Measurements from ENCODE around the gene DIS3L2.
A peak's percentile ranks its signal among the peaks of the same experiment; 100 is the strongest.

Gene DIS3L2

GRCh38 chr2:232345251-232345650, 383.7 kb downstream of the DIS3L2 start:
- Histone ChIP-seq H3K27ac (ENCODE audit: low read depth, low read length) (no peak overlapping the region), H3K4me3 (ENCODE audit: low read depth, low read length) (no peak overlapping the region)

GRCh38 chr2:232347369-232347768, 385.9 kb downstream of the DIS3L2 start:
- Histone ChIP-seq H3K9ac (ENCODE audit: low read depth, low read length) (no peak overlapping the region), H3K27ac (ENCODE audit: low read depth, low read length) (no peak overlapping the region), H3K4me1 (ENCODE audit: control insufficient read depth, insufficient read depth, low read length) (no peaks in the 10 kb centered on the region), H3K36me3 (ENCODE audit: control insufficient read depth, insufficient read depth, low read length) (no peaks in the 10 kb centered on the region), H3K9me3 (ENCODE audit: control insufficient read depth, insufficient read depth, low read length) (no peaks in the 10 kb centered on the region), H3K4me3 (ENCODE audit: low read depth, low read length) (no peak overlapping the region), H3K27me3 (ENCODE audit: control insufficient read depth, insufficient read depth, low read length) (peaks cover 42% of the 10 kb centered on the region)

More at GRCh38 chr2:232345251-232345650, 383.7 kb downstream of the DIS3L2 start:
- Histone ChIP-seq H3K4me1 (ENCODE audit: control insufficient read depth, insufficient read depth, low read length) (no peaks in the 10 kb centered on the region), H3K9ac (ENCODE audit: low read depth, low read length) (no peak overlapping the region), H3K9me3 (ENCODE audit: control insufficient read depth, insufficient read depth, low read length) (no peaks in the 10 kb centered on the region), H3K36me3 (ENCODE audit: control insufficient read depth, insufficient read depth, low read length) (no peaks in the 10 kb centered on the region), H3K27me3 (ENCODE audit: control insufficient read depth, insufficient read depth, low read length) (peaks cover 20% of the 10 kb centered on the region)

GRCh38 chr2:232348936-232349335, 387.4 kb downstream of the DIS3L2 start:
- Histone ChIP-seq H3K4me1 (ENCODE audit: control insufficient read depth, insufficient read depth, low read length) (no peaks in the 10 kb centered on the region), H3K27me3 (ENCODE audit: control insufficient read depth, insufficient read depth, low read length) (peaks cover 50% of the 10 kb centered on the region), H3K4me3 (ENCODE audit: low read depth, low read length) (no peak overlapping the region), H3K27ac (ENCODE audit: low read depth, low read length) (no peak overlapping the region), H3K36me3 (ENCODE audit: control insufficient read depth, insufficient read depth, low read length) (no peaks in the 10 kb centered on the region), H3K9me3 (ENCODE audit: control insufficient read depth, insufficient read depth, low read length) (no peaks in the 10 kb centered on the region), H3K9ac (ENCODE audit: low read depth, low read length) (no peak overlapping the region)

- H3K9ac ChIP-seq (ENCODE audit: low read depth, low read length): no peak overlapping the region
- no peak overlapping the region for H3K27ac ChIP-seq (ENCODE audit: low read depth, low read length)
- H3K36me3 ChIP-seq (ENCODE audit: control insufficient read depth, insufficient read depth, low read length): no peaks in the 10 kb centered on the region
- H3K4me1 ChIP-seq (ENCODE audit: control insufficient read depth, insufficient read depth, low read length): no peaks in the 10 kb centered on the region
- H3K27me3 ChIP-seq (ENCODE audit: control insufficient read depth, insufficient read depth, low read length): peaks cover 50% of the 10 kb centered on the region
- no peak overlapping the region for H3K4me3 ChIP-seq (ENCODE audit: low read depth, low read length)
- H3K9me3 ChIP-seq (ENCODE audit: control insufficient read depth, insufficient read depth, low read length): peaks cover under 1% of the 10 kb centered on the region; the same call in 1 of the 2 replicates
Observed at GRCh38 chr2:232349546-232349945, 388.0 kb downstream of the DIS3L2 start.

- peaks cover 50% of the 10 kb centered on the region for H3K27me3 ChIP-seq (ENCODE audit: control insufficient read depth, insufficient read depth, low read length)
- no peaks in the 10 kb centered on the region for H3K36me3 ChIP-seq (ENCODE audit: control insufficient read depth, insufficient read depth, low read length)
- peaks cover 6% of the 10 kb centered on the region; the same call in 1 of the 2 replicates for H3K9me3 ChIP-seq (ENCODE audit: control insufficient read depth, insufficient read depth, low read length)
- no peak overlapping the region for H3K4me3 ChIP-seq (ENCODE audit: low read depth, low read length)
- H3K27ac ChIP-seq (ENCODE audit: low read depth, low read length): no peak overlapping the region
- no peaks in the 10 kb centered on the region for H3K4me1 ChIP-seq (ENCODE audit: control insufficient read depth, insufficient read depth, low read length)
- H3K9ac ChIP-seq (ENCODE audit: low read depth, low read length): no peak overlapping the region
Observed at GRCh38 chr2:232349946-232350635, 388.6 kb downstream of the DIS3L2 start.

- H3K27ac ChIP-seq (ENCODE audit: low read depth, low read length): no peak overlapping the region
- H3K9me3 ChIP-seq (ENCODE audit: control insufficient read depth, insufficient read depth, low read length): peaks cover 6% of the 10 kb centered on the region; the same call in 1 of the 2 replicates
- H3K4me3 ChIP-seq (ENCODE audit: low read depth, low read length): peak overlapping the region; percentile 48; the same call in 1 of the 2 replicates
- H3K27me3 ChIP-seq (ENCODE audit: control insufficient read depth, insufficient read depth, low read length): peaks cover 50% of the 10 kb centered on the region
- H3K4me1 ChIP-seq (ENCODE audit: control insufficient read depth, insufficient read depth, low read length): no peaks in the 10 kb centered on the region
- no peaks in the 10 kb centered on the region for H3K36me3 ChIP-seq (ENCODE audit: control insufficient read depth, insufficient read depth, low read length)
- H3K9ac ChIP-seq (ENCODE audit: low read depth, low read length): no peak overlapping the region
Observed at GRCh38 chr2:232350804-232351685, 389.5 kb downstream of the DIS3L2 start.

- no peaks in the 10 kb centered on the region for H3K4me1 ChIP-seq (ENCODE audit: control insufficient read depth, insufficient read depth, low read length)
- no peak overlapping the region for H3K9ac ChIP-seq (ENCODE audit: low read depth, low read length)
- peaks cover 6% of the 10 kb centered on the region; the same call in 1 of the 2 replicates for H3K9me3 ChIP-seq (ENCODE audit: control insufficient read depth, insufficient read depth, low read length)
- H3K27me3 ChIP-seq (ENCODE audit: control insufficient read depth, insufficient read depth, low read length): peaks cover 50% of the 10 kb centered on the region
- no peak overlapping the region for H3K27ac ChIP-seq (ENCODE audit: low read depth, low read length)
- peak overlapping the region; percentile 48; the same call in 1 of the 2 replicates for H3K4me3 ChIP-seq (ENCODE audit: low read depth, low read length)
- H3K36me3 ChIP-seq (ENCODE audit: control insufficient read depth, insufficient read depth, low read length): no peaks in the 10 kb centered on the region
Observed at GRCh38 chr2:232351686-232352510, 390.4 kb downstream of the DIS3L2 start.

- peaks cover 50% of the 10 kb centered on the region for H3K27me3 ChIP-seq (ENCODE audit: control insufficient read depth, insufficient read depth, low read length)
- no peak overlapping the region for H3K9ac ChIP-seq (ENCODE audit: low read depth, low read length)
- H3K4me3 ChIP-seq (ENCODE audit: low read depth, low read length): peak overlapping the region; percentile 48; the same call in 1 of the 2 replicates
- H3K9me3 ChIP-seq (ENCODE audit: control insufficient read depth, insufficient read depth, low read length): peaks cover 6% of the 10 kb centered on the region; the same call in 1 of the 2 replicates
- H3K36me3 ChIP-seq (ENCODE audit: control insufficient read depth, insufficient read depth, low read length): no peaks in the 10 kb centered on the region
- H3K27ac ChIP-seq (ENCODE audit: low read depth, low read length): no peak overlapping the region
- no peaks in the 10 kb centered on the region for H3K4me1 ChIP-seq (ENCODE audit: control insufficient read depth, insufficient read depth, low read length)
Observed at GRCh38 chr2:232352511-232353091, 391.1 kb downstream of the DIS3L2 start.

GRCh38 chr2:232353096-232353495, 391.6 kb downstream of the DIS3L2 start:
- no peak overlapping the region for H3K4me3 ChIP-seq (ENCODE audit: low read depth, low read length)
- H3K36me3 ChIP-seq (ENCODE audit: control insufficient read depth, insufficient read depth, low read length): no peaks in the 10 kb centered on the region
- no peak overlapping the region for H3K27ac ChIP-seq (ENCODE audit: low read depth, low read length)
- H3K9me3 ChIP-seq (ENCODE audit: control insufficient read depth, insufficient read depth, low read length): peaks cover 6% of the 10 kb centered on the region; the same call in 1 of the 2 replicates
- peaks cover 50% of the 10 kb centered on the region for H3K27me3 ChIP-seq (ENCODE audit: control insufficient read depth, insufficient read depth, low read length)
- H3K9ac ChIP-seq (ENCODE audit: low read depth, low read length): no peak overlapping the region
- H3K4me1 ChIP-seq (ENCODE audit: control insufficient read depth, insufficient read depth, low read length): no peaks in the 10 kb centered on the region

GRCh38 chr2:232353660-232354059, 392.1 kb downstream of the DIS3L2 start:
- H3K27me3 ChIP-seq (ENCODE audit: control insufficient read depth, insufficient read depth, low read length): peaks cover 44% of the 10 kb centered on the region
- no peak overlapping the region for H3K4me3 ChIP-seq (ENCODE audit: low read depth, low read length)
- no peaks in the 10 kb centered on the region for H3K4me1 ChIP-seq (ENCODE audit: control insufficient read depth, insufficient read depth, low read length)
- H3K9me3 ChIP-seq (ENCODE audit: control insufficient read depth, insufficient read depth, low read length): peaks cover 6% of the 10 kb centered on the region; the same call in 1 of the 2 replicates
- H3K27ac ChIP-seq (ENCODE audit: low read depth, low read length): no peak overlapping the region
- no peak overlapping the region for H3K9ac ChIP-seq (ENCODE audit: low read depth, low read length)
- no peaks in the 10 kb centered on the region for H3K36me3 ChIP-seq (ENCODE audit: control insufficient read depth, insufficient read depth, low read length)

All from HUES48 (cell line).